ENCODE measurements around the gene TMEM150C.

TMEM150C gene

DNA sequence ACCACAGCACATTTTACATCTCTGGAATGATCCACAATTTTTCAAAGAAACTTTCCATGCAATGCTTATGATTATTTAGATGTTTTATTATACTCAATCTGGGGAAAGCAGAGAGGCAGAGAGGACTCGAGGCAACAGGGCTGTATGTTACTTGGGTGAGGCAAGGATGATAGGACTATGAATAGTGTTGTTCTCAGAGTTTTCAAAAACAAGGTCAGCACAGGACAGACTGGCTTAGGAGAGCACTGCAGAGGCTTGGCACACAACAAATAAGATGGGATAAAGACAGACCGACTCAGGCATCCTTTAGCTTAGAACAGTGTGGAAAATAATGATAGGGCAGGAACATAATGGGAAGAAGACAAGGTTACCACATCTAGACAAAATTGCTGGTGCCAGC lies 65.4 kb downstream of the TMEM150C start:
- no peak overlapping the region for H3K4me3 ChIP-seq (ENCODE audit: control insufficient read depth, low read depth, low read length)
- no peak for TF ChIP-seq CTCF (IDR thresholded peaks at IDR 0.05; ENCODE audit: control insufficient read depth, insufficient read depth, low read depth, low read length, missing control alignments)

GRCh38 chr4:82495666-82496065 lies 66.1 kb downstream of the TMEM150C start:
- no peak overlapping the region for H3K4me3 ChIP-seq (ENCODE audit: control insufficient read depth, low read depth, low read length)
- DNase-seq (ENCODE audit: low read depth): no peak
- no peak for TF ChIP-seq CTCF (IDR thresholded peaks at IDR 0.05; ENCODE audit: control insufficient read depth, insufficient read depth, low read depth, low read length, missing control alignments)

More for the DNA sequence above, 65.4 kb downstream of the TMEM150C start:
- DNase-seq (ENCODE audit: low read depth): no peak

GRCh38 chr4:82493721-82494425 lies 67.9 kb downstream of the TMEM150C start:
- DNase-seq (ENCODE audit: low read depth): peak; percentile 28
- H3K4me3 ChIP-seq (ENCODE audit: control insufficient read depth, low read depth, low read length): no peak overlapping the region
- TF ChIP-seq CTCF (IDR thresholded peaks at IDR 0.05; ENCODE audit: control insufficient read depth, insufficient read depth, low read depth, low read length, missing control alignments): no peak

GRCh38 chr4:82491251-82491960 lies 70.4 kb downstream of the TMEM150C start:
- TF ChIP-seq CTCF (IDR thresholded peaks at IDR 0.05; ENCODE audit: control insufficient read depth, insufficient read depth, low read depth, low read length, missing control alignments): no peak
- H3K4me3 ChIP-seq (ENCODE audit: control insufficient read depth, low read depth, low read length): no peak overlapping the region
- DNase-seq (ENCODE audit: low read depth): no peak

- no peak for DNase-seq (ENCODE audit: low read depth)
- TF ChIP-seq CTCF (IDR thresholded peaks at IDR 0.05; ENCODE audit: control insufficient read depth, insufficient read depth, low read depth, low read length, missing control alignments): no peak
- H3K4me3 ChIP-seq (ENCODE audit: control insufficient read depth, low read depth, low read length): no peak overlapping the region
Measured at GRCh38 chr4:82489987-82490386, 71.8 kb downstream of the TMEM150C start.

GRCh38 chr4:82489076-82489475 lies 72.7 kb downstream of the TMEM150C start:
- TF ChIP-seq CTCF (IDR thresholded peaks at IDR 0.05; ENCODE audit: control insufficient read depth, insufficient read depth, low read depth, low read length, missing control alignments): no peak
- H3K4me3 ChIP-seq (ENCODE audit: control insufficient read depth, low read depth, low read length): no peak overlapping the region
- DNase-seq (ENCODE audit: low read depth): no peak

Measured in AG09309 (cell line).